NOMO-1 treated with dmso at 0.1 percent for 144 hours (cell line): ENCODE data around the gene SHB.
"Not testable (repeated sequence)": the region's sequence is repeated elsewhere in the genome, so short reads cannot be mapped to it uniquely, and the experiment has no call there.

ENCODE experiments used
- DNase-seq: peaks from one replicate; lab custom pipeline; 2025; ENCODE audit not compliant: unreplicated experiment; lab: John Stamatoyannopoulos, UW

SHB gene

GRCh38 chr9:38064842-38065368, 4.1 kb downstream of the SHB start:
- DNase-seq: no peak

DNA sequence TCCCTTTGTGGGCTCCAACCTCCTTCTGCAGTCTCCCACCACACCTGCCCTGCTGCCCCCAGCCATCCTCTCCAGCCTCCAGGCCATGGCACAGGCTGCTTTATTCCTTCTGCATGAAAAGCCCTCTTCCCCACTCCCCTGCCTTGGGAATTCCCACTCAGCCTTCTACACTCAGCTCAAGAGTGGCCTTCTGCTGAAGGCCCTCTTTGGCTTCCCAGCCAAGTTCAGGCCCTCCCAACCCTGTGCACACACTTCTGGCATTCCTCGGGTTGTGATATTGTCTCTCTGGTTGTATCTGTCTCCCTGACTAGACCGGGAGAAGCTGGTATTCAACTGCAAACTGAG, 5.7 kb downstream of the SHB start:
- no peak for DNase-seq

DNA sequence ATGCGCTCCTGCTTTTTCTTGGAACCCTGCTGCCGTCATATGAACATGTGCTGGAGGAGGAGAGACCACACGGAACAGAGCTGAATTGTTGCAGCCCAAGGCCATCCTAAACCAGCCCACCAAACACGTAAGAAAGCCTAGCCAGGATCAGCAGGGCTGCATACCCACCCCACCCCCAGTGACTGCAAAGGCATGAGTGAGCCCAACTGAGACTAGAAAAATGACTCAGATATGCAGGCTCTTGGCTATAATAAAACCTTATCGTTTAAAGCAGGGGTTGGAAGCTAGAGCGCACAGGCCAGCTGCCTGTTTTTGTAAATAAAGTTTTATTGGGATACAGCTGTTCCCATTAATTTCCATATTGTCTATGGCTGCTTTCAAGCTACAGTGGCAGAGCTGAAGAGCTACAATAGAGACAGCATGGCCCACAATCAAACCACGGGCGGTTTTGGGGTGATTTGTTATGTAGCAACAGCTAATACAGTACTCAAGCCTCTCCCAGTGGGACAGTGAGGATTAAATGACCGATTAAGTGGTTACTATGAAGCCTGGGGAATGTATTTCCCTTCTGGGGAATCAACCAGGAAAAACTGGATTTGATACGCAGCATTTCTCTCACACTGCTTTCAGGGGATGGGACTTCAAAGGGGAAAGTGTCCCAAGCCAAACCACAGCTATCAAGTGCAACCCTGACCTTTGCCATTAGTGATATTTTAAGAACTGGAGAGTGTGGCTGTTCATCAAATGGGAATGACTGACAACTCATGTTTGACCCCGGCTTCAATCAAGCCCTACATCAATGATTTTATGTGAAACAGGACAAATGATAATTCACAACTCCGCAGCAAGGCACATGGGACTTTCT, 6.3 kb downstream of the SHB start:
- DNase-seq: no peak

DNA sequence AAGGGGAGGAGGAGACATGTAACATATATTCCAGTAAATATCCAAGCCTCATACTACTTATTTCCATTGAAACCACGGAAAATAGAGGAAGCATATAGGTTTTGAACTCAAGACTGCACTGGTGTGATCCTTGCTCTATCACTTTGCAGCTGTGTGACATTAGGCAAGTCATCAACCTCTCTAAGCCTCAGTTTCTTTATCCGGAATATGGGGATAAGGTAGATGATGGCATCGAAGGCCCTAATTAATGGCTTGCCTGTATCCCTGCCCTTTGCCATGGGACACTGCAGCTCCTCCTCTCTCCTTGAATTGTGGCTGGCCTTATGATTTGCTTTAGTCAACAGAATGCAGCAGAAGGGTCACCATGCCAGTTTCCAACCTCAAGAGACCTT, 6.9 kb downstream of the SHB start:
- DNase-seq: no peak

GRCh38 chr9:38061326-38061977, 7.6 kb downstream of the SHB start:
- DNase-seq: no peak

DNA sequence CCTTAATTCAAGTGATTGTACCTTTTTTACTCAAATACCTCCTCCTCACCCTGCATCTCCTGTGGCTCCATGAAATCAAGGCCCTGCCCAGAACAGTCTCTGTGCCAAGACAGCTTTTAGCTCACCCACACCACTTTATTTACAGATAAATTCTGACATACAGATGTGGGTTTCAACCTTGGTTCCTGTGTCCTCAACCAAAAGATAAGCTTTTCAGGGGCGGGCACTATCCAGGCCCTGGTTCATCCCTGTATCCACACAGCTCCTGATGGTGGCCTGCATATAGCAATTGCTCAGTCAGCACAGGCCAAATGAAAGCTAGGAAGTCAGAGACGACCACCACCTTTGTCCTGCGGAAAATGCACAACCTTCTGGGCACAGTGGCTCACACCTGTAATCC, 8.3 kb downstream of the SHB start:
- DNase-seq: no peak

DNA sequence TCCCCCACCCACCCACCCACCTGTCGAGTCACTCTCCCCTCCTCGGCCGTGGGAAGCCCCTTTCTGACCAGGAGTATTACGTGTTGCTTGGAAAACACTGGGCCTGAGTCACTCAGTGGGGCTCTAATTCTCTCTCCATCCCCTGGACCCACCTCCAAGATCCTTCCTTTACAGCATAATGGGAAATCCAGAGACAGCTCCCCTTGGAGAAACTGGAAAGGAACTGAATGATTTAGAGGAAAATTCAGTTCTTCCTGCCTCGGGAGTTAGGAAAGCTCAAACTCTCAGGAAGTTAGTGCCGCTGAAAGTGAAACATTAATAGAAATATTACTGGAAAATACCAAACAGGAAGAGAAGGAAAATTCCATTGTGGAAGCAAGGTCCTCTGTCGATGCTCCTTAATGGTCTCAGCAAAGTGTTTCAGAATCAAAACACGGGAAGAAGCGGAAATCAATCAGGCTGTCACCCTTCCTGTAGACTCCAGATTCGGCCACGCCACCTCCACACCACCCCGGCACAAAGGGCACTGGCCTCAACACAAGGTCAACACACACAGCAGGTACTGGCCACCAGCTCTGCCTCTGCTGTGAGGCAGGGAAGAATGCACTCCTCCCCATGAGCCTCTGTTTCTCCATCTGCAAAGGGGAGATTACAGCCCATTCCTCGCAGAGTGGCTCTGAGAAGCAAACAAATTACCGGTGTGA, 9.6 kb downstream of the SHB start:
- DNase-seq: no peak

GRCh38 chr9:38058452-38059232, 10.4 kb downstream of the SHB start:
- DNase-seq: no peak

DNA sequence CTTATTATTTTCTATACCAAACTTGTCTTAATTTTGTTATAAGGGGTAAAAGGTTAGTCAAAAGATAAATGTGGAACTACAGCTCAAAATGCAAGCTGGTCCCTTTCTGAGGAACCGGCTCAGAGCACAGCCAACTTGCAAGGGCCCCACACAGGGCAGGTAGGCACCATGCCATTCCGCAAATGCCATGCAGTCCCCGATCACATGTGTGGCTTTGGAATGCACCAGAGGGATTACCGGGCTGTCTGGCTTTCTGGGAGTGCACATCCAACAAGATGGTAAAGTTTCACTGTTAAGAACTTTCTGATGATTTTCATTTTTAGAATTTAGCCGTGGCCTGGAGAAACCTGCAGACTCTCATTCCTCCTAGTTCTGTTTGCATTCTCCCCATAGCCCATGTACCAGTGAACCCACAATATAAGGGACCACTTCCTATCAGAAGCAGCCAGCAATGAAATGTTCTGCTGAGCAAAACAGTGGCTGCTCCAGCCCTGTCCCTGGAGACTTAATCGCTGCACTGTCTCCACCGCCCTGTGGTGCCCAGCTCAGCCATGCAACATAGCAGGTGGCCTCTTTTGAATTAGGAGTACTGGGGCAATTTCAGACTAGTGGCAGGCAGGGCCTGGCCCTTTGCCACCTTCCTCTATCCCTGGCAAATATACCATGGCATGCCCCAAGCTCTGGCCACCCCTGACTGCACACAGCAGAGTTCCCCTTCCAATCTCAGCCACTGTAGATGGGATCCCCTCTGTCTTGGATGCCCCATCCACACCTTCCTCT, 11.4 kb downstream of the SHB start:
- DNase-seq: no peak

GRCh38 chr9:38054653-38055052, 14.4 kb downstream of the SHB start:
- DNase-seq: no peak

GRCh38 chr9:38053697-38054461, 15.1 kb downstream of the SHB start:
- DNase-seq: no peak

DNA sequence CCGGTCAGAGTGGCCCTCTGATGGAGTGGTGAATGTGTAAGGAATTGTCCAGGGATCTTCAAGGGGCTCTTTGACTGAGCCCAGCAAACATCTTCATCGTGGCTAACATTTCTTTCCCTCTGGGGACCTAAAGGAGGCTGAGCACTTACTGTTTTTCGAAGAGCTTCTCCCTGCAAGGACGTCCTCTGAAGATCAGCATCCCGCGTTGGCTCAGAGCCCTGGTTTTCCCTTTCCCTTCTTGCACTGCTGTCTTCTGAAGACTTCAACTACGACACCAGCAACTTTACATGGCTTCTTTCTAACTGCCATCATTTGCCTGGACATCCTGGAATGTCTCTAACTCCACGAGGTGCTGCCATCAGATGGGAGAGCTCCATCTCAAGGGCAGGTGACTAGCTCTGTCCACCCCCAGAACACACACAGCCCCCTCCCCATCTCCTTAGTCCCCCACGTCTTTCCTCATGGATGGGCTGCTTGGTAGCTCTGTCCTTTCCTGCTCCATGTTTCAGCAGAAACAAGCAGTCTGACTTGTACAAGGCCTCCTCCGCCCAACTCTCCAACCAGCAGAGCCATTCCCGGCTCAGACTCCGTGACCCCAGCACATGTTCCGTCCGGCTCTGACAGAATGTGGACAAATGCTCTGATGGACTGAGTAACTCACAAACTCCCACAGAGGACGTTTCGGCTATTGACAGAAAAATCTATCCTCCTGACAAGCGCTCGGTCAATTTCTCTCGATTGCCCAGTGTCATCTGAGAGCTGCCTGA, 17.1 kb downstream of the SHB start:
- no peak for DNase-seq

GRCh38 chr9:38048316-38048969, 20.6 kb downstream of the SHB start:
- DNase-seq: no peak

GRCh38 chr9:38047301-38048251, 21.5 kb downstream of the SHB start:
- DNase-seq: no peak

DNA sequence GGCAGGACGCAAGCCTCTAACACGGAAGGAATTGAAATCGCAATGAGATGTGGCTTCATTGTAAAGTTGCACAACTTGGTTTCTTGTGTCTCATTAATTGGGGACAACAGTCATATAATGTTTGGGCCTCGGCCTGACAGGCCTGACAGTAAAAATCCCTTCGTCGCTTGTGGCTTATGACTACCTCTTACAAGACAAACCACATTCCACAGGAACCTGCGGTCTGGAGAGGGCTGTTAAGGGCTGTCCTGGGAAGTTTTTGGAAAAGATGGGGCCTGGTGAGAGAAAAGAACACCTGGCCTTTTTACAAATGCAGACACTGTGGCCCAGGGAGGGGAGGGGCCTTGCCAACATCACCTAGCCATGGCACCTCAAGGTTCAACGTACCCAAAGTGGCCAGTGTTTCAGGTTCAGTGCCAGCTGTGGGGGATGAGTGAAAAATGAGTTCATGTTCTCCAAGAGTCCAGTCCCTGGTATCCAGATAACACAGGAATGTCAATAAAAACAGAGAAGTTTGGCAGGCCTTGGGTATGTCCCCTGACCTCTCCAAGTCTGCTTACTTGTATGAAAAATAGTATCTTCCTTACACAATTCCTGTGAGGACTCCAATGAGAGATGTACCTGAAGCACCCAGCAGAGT, 22.2 kb downstream of the SHB start:
- DNase-seq: no peak

GRCh38 chr9:38045939-38046338, 23.1 kb downstream of the SHB start:
- not testable (repeated sequence) for DNase-seq

- DNase-seq: no peak
Observed at GRCh38 chr9:38044706-38045105, 24.3 kb downstream of the SHB start.
